GM08714 (cell line): Measurements from ENCODE around the gene STXBP3.
"Not testable (repeated sequence)": the region's sequence is repeated elsewhere in the genome, so short reads cannot be mapped to it uniquely, and the experiment has no call there.

Experiments
- H3K4me3 ChIP-seq: fragments of 200-500 bp; sonication (Bioruptor generic); 2 replicates; pipeline ENCODE4 v1.5.1; 2014; ENCODE audit warnings: mild to moderate bottlenecking, low read length, inconsistent platforms
- ZNF274 ChIP-seq: IDR thresholded peaks from 2 replicates; pipeline ENCODE4 v1.6.1; 2012; ENCODE audit warnings: mild to moderate bottlenecking, low read depth, low read length

STXBP3 gene, protein sequence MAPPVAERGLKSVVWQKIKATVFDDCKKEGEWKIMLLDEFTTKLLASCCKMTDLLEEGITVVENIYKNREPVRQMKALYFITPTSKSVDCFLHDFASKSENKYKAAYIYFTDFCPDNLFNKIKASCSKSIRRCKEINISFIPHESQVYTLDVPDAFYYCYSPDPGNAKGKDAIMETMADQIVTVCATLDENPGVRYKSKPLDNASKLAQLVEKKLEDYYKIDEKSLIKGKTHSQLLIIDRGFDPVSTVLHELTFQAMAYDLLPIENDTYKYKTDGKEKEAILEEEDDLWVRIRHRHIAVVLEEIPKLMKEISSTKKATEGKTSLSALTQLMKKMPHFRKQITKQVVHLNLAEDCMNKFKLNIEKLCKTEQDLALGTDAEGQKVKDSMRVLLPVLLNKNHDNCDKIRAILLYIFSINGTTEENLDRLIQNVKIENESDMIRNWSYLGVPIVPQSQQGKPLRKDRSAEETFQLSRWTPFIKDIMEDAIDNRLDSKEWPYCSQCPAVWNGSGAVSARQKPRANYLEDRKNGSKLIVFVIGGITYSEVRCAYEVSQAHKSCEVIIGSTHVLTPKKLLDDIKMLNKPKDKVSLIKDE

DNA sequence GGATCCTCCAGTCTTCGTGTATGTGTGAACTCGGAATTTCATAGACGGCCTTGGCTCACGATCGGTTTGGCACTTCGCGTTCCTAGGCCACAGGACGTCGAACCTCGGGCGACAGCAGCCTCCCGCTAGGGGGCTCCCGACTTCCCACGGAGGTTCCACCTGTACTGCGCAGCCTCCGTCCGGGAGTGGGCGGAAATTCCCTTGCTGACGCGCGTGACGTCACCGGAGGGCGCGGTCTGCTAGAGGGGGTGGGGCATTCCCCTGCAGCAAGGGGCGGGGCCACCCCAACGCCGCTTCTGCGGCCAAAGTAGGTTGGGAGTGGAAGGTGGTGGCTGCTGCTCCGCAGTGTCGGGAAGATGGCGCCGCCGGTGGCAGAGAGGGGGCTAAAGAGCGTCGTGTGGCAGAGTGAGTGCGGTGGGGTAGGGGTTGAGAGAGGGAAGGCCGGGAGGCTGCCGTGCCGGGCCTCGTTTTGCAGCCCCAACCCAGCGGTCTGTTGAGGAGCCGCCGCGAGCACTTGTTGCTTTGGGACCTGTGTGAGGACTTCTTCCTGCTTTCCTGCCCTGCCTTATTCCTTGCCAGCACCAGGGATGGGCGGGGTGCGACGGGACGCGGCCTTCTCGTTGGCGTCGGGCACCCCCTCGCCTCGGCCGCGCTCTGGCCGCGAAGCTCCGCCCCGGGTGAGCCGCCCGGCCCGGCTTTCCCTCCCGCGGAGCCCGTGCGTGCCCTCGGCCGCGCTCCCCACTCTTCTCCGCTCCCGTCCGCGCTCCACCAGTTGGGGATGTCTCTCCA is at the start of gene STXBP3:
Gene STXBP3 (plus strand): TSS at position 293 of the 789 bp plus-strand sequence. CDS start 64 bp downstream, at position 357.
- TF ChIP-seq ZNF274, result no peak
- H3K4me3 ChIP-seq, result peak within 1 kb of the TSS; percentile 99

DNA sequence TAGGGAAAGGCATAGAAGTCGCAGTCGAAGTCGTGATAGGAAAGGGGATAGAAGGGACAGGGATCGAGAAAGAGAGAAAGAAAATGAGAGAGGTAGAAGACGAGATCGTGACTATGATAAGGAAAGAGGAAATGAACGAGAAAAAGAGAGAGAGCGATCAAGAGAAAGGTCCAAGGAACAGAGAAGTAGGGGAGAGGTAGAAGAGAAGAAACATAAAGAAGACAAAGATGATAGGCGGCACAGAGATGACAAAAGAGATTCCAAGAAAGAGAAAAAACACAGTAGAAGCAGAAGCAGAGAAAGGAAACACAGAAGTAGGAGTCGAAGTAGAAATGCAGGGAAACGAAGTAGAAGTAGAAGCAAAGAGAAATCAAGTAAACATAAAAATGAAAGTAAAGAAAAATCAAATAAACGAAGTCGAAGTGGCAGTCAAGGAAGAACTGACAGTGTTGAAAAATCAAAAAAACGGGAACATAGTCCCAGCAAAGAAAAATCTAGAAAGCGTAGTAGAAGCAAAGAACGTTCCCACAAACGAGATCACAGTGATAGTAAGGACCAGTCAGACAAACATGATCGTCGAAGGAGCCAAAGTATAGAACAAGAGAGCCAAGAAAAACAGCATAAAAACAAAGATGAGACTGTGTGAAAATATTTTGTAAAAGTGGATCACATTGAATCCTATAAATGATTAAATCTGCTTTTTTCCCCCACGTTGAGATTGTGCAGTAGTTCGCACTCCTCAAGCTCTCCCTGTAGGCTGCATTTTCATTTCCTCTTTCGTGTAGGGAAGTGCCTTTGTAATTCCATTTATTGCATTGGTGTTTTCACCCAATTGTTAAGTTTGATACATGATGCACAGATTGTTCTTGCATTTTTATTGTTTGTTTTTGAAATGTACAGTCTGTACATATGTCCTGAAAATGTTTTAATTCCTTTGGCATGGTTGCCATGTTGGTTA is 46.8 kb upstream of the STXBP3 start:
- TF ChIP-seq ZNF274, result no peak
- no peak overlapping the region for H3K4me3 ChIP-seq

DNA sequence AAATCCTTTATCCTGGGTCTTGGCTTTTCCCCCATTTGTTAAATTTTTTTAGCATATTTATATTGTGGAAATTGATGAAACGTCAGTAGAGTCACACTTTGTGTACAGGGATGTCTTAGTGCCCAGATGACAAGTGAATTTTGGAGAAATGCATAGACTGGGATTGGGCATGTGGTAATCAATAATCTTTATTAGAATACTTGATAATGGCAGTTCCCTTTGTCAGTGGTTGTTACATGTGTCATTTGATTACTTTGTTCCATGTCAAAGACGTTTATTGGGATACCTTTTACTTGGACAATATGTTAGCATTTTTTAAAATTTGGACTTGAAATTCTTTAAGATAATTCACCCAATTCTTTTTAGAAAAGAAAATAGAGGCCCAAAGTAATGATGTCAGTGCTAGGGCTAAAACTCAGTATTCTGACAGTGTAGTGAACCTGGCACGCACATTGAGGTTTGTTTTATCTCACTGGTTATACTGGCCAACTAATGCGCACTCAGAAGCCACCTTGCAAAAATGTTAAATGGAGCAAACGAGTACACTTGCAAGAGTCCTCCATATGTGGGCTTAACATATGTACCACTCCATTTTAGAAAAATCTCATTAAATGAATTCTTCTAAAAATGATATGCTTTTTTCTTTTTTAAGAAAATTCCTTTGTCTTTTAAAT is 45.2 kb upstream of the STXBP3 start:
- H3K4me3 ChIP-seq, result no peak overlapping the region
- no peak for TF ChIP-seq ZNF274

DNA sequence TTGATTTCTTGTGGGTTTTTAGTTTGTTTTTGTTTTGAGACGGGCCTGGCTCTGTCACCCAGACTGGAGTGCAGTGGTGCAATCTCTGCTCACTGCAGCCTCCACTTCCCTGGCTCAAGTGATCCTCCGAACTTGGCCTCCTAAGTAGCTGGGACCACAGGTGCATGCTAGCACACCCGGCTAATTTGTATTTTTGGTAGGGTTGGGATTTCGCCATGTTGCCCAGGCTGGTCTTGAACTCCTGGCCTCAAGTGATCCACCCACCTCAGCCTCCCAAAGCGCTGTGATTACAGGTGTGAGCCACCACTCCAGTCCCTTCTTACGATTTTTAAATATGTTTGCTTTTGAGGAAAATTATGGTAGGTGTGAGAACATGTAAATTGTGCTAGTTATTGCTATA is 44.4 kb upstream of the STXBP3 start:
- H3K4me3 ChIP-seq, result not testable (repeated sequence)

DNA sequence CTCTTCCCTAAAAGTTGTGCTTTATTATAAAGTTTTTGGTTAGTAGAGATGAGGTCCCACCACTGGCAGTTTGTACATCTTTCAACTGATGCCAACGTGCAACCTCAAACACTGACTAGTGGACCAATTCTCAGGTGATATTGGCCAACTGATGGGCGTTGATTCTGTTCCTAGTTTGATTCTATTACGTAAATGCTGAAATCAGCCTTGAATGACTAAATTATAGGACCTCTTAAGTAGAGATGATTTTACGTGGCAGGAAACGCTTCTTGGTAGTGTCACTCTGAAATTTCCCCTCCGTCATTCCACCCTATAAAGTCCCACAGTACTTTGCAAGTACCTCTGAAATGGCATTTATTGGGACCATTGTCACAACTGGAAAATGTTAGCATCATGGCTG is 42.5 kb upstream of the STXBP3 start:
- H3K4me3 ChIP-seq, result no peak overlapping the region
- TF ChIP-seq ZNF274, result no peak

DNA sequence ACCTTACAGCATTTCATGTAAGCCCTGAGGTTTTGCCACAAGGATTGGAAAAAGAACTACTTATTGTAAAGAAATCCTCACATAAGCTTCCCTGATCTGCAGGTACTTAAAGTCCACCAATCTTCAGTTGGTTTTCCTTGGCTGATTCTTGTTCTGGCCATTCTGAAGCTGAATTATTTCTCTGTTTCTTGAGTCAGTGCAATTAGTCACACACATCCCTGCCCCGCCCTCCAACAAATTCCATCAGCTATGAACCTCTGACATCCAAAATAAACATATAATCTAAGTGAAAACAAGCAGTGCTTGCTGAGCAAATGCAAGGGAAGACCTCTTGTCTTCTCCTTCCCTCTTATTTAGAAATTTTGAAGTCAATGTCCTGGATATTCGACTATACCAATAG is 42.0 kb upstream of the STXBP3 start:
- no peak for TF ChIP-seq ZNF274
- H3K4me3 ChIP-seq, result no peak overlapping the region

DNA sequence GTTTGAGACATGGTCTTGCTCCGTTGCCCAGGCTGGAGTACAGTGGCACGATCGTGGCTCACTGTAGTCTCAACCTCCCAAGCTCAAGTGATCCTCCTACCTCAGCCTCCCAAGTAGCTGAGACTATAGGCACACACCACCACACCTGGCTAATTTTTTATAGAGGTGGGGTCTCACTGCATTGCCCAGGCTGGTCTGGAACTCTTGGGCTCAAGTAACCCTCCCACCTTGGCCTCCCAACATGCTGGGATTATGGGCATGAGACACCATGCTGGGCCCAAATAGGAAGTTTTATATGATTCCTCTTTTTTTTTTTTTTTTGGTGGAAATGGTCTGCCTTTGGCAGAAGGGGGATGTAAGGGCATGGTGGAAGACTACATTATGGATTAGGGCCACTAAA is 39.8 kb upstream of the STXBP3 start:
- TF ChIP-seq ZNF274, result no peak
- no peak overlapping the region for H3K4me3 ChIP-seq

DNA sequence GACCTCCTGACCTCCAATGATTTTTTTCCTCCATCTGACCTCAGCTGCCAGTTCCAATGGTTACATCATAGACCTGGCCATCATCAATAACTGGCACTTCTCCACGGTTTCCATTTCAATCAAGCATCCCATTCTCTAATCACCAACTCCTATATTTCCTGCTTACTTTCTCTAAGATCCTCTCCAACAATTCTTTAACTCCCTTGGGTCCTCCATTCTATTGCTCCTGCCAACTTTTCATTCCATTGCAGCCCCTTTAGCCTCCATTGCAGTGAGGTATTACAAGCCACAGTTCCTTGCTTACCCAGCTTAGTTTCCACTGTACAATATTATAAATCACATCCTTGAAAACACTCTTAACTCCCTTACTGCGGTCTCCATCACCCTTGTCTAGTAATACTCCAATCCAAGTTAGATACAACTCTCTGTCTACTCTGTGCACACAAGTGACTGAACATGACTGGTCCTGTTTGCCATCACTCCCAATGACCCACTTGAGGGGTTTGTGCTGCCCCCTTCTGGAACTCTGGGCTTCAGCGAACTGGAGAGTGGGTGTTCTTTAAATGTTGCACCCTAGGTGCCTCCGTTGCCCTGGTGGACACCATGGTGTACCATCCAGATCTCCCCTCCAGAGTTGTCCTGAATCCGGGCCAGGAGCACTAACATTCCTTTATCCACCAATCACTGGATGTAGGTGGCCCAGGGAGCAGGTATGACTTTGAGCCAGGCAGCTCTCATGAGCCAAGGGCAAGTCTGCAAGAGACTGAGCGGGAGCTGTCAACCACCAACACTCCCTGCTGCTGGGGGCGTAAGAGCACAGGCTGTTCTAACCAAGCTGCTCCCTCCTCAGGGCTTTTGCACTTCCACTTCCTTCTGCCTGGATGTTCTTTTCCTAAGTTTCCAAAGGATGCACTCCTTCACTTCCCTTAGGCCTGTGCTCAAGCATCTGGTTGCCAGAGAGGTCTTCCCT is 37.5 kb upstream of the STXBP3 start:
- no peak overlapping the region for H3K4me3 ChIP-seq
- no peak for TF ChIP-seq ZNF274

DNA sequence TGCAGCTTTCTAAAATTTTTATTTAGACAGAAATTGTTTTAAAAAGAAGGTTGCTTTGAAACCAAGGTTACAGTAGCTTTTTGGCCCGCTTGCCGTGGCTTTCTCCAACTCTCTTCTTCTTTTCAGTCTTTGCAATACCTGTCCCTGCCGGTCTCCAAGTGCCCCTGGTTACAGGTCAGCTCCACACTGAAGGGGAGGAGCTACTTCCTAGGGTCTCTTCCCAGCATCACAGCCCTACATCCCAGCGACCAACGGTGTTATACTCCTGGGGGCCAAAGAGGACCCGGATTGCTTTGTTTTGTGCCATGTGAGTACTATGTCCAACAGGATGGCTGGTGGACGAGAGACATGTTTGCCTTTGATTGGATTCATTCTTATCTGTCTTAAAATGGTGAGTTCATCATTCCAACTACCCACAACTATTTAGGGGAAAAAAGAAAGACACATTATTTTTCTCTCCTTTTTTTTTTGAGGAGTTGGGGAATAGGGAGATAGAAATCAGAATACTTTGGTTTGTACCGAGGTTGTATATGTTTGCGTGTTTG is 33.8 kb upstream of the STXBP3 start, which contains the start of gene FNDC7:
Gene FNDC7 (plus strand): TSS at position 303 of the 545 bp plus-strand sequence. CDS start 26 bp downstream, at position 329.
- no peak for TF ChIP-seq ZNF274
- H3K4me3 ChIP-seq, result no peak within 1 kb of the TSS

DNA sequence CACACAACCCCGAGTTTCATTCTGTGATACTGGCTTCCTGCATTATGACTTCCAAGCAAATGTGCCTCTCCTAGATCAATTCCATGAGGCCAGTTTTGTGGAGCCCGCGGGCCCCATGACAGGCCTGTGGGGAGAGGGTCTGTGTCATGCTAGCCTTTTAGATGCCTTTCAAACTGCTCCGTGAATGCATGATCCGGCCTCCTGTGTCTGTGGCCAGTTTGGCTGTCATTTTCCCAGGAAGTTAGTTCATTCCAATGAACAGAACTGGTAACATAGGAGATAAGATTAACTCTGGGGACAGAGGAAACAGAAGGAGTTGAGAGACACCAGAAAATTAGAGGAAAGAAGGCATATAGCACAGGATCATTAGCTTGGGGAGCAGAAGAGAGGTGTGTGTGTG is 30.5 kb upstream of the STXBP3 start:
- TF ChIP-seq ZNF274, result no peak
- no peak overlapping the region for H3K4me3 ChIP-seq

DNA sequence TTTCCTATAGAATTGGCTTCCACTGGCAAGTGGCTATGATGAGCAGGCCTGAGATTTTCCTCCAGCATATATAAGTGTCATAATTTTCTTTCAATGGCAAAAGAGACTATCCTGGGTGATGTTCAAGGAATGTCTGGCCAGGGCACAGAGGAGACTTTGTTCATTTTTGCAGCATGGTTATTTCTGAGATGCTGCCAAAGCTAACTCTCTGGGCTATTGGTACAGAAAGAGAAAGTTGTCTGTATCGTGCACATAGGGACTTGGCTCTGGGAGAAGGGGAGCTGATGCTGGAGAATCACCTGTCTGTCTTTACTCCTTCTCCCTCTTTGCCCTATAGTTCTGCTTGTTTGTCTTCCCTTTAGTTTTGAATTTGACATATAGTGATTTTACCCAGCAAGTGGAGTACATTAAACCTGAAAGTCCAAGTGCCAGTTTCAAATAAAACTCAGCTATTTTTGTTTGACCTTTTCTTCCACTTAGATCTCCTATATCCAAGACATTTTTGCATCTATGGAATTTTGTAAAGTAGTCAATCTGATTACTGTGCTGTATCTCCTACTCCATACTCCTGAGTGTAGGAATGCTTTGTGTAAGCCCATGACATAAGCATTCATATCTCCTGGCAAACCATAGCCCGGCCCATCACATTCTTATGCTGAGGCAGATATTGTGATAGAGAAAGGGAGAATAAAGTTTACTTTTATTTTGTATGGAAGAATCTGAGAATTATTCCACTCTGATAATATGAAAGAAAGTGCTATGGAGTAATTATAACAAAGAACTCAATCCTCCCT is 29.8 kb upstream of the STXBP3 start:
- no peak for TF ChIP-seq ZNF274
- no peak overlapping the region for H3K4me3 ChIP-seq

DNA sequence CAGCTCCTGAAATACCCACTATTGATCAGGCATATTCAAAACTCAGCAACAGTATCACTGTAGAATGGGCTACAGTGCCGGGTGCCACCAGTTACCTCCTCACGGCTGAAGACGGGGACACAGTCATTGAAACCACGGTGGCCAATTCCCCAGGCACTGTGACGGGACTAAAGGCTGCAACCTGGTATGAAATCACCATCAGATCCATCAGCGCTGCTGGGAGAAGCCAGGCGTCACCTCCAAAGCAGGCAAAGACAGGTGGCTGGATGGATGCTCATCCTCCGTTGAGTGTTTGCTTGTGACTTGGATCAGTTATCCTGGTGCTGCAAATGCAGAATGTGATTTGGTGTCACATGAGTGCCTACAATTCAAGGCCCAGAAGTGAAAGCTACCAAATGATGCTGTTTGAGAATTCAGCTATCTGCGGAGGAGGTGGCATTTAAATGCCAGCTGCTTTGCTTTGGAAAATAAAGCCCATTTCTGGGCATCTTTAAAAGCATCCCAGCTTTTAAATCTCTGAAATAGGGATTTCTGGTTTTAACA is 28.6 kb upstream of the STXBP3 start:
- H3K4me3 ChIP-seq, result no peak overlapping the region
- TF ChIP-seq ZNF274, result no peak
